Hindlimb muscle (tissue), 1 donor: ENCODE results near the gene PSMB2. TPM values are rescaled to one million over a fixed set of nuclear protein-coding genes. Genes with fewer than 3 reads are reported as not detected.
A peak's percentile ranks its signal among the peaks of the same experiment; 100 is the strongest.

Source experiments
- DNase-seq: peaks from one replicate; pipeline ENCODE4 v3.0.0-alpha.2; 2013
- polyA plus RNA-seq: library from polyadenylated mRNA; unstranded; fragments of 120-200 nt; gene quantifications from one replicate; pipeline ENCODE4 v1.2.1, GENCODE V29; 2013; ENCODE audit not compliant: insufficient read length

The PSMB2 gene
- polyA plus RNA-seq, 1 donor, result 57.6 TPM

GRCh38 chr1:35640380-35641232, 720 bp downstream of the PSMB2 start:
- DNase-seq, result no peak

GRCh38 chr1:35637401-35637809, 3.9 kb downstream of the PSMB2 start:
- peak; percentile 4 for DNase-seq

GRCh38 chr1:35633547-35633946, 7.8 kb downstream of the PSMB2 start:
- DNase-seq, result no peak

- no peak for DNase-seq
Observed at GRCh38 chr1:35631396-35631795, 9.9 kb downstream of the PSMB2 start.

GRCh38 chr1:35629051-35629450, 12.3 kb downstream of the PSMB2 start:
- DNase-seq, result no peak

DNA sequence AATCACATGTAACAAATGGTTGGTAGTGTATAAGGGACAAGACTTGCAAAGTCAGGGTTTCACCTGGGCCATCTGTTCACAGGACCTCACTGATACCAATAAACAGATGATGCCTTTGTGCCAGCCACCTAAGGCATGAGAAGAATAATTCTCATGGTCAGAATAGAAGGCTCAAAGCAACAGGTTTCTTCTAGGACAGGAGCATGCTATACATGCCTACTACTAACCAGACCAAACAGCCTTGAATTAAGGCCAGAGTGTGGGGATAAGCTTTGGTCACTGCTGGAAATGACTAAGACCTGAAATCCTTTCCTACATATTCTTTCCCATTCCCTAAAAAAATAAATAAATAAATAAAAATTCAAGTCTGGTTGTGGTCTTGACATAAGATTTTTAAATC, 17.5 kb downstream of the PSMB2 start:
- DNase-seq, result no peak

- DNase-seq, result no peak
Observed at GRCh38 chr1:35622510-35623178, 18.7 kb downstream of the PSMB2 start.

DNA sequence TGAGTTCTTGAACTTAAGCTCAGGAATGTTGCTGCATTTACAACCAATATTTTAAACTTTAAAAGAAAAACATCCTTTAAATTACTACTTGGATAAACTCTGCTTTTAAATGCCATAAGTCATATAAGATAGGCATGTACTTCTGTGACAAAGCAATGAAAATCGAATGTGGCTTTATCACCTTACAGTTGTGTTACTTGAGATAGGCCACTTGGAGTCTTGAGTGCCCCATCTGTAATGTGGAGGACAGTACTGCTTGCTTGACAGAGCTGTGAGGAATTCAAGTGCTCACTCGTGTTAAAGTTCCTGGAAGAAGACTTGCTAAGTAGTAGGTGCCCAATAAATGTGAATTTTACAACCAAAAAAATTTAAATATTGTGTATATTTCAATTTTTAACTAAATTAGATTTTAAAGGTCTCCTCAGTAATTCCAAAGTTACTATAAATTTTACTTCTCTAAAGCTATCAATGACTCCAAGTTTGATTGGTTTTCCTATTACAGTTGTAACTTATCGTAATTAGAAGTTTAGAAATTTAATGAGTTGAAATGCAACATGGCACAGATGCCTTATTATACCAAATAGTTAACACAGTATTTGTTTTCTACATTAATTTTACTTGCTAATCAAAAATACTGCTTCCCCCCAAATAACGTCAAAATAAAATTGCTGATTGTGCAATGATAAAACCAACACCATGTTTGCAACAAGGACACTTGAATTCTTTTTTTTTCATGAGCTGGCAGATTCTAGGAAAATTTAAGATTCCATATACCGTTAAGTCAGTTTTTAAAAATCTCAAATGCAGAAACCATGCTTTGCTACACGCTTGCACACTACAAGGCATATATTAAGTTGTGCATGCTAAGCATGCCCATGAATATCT, 21.8 kb downstream of the PSMB2 start:
- no peak for DNase-seq

- DNase-seq, result no peak
Observed at GRCh38 chr1:35615440-35615839, 25.9 kb downstream of the PSMB2 start.

GRCh38 chr1:35611655-35612054, 29.7 kb downstream of the PSMB2 start:
- no peak for DNase-seq

- no peak for DNase-seq
Observed at GRCh38 chr1:35605867-35606182, 35.5 kb downstream of the PSMB2 start.

- no peak for DNase-seq
Observed at GRCh38 chr1:35605071-35605866, 36.1 kb downstream of the PSMB2 start.

- no peak for DNase-seq
Observed at GRCh38 chr1:35603941-35604340, 37.4 kb downstream of the PSMB2 start.

DNA sequence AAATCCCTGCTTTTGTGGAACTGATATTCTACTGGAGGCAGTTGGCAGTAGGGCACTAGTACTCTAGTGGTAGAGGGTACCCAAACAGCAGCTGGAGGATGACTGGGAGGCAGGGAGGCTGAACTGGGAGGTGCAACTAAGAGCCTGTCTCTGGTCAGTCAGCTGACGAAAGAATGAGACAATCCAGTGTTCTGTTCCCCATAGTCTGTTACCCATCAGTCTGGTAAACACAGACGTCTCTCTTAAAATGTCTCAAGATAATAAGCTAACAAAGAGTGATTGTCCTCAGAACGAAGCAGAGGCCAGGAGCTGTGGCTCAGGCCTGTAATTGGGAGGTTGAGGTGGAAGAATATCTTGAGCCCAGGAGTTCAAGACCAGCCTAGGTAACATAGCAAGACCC, 37.9 kb downstream of the PSMB2 start:
- DNase-seq, result no peak

DNA sequence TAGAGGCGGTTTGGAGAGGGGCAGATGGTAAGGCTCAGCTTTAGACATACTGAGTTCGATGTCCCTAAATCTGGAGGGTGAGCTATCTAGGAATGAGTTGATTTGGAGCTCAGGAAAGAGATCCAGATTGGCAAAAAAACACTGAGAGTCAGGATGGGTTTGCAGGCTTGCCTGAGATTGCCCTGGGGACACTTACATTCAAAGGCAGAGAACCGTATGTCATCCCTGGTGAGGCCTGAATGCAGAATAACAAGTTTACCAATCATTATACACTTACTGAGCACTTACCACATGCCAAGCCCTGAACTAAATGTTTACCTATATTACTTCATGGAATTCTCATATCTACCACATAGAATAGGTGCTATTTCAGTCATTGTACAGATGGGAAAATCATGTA, 40.7 kb downstream of the PSMB2 start:
- DNase-seq, result no peak

GRCh38 chr1:35599411-35599810, 41.9 kb downstream of the PSMB2 start:
- no peak for DNase-seq

GRCh38 chr1:35598895-35599294, 42.4 kb downstream of the PSMB2 start:
- DNase-seq, result no peak

- no peak for DNase-seq
Observed at GRCh38 chr1:35597870-35598269, 43.5 kb downstream of the PSMB2 start.

GRCh38 chr1:35595684-35596083, 45.6 kb downstream of the PSMB2 start:
- DNase-seq, result no peak

- no peak for DNase-seq
Observed at GRCh38 chr1:35594005-35594760, 47.1 kb downstream of the PSMB2 start.

DNA sequence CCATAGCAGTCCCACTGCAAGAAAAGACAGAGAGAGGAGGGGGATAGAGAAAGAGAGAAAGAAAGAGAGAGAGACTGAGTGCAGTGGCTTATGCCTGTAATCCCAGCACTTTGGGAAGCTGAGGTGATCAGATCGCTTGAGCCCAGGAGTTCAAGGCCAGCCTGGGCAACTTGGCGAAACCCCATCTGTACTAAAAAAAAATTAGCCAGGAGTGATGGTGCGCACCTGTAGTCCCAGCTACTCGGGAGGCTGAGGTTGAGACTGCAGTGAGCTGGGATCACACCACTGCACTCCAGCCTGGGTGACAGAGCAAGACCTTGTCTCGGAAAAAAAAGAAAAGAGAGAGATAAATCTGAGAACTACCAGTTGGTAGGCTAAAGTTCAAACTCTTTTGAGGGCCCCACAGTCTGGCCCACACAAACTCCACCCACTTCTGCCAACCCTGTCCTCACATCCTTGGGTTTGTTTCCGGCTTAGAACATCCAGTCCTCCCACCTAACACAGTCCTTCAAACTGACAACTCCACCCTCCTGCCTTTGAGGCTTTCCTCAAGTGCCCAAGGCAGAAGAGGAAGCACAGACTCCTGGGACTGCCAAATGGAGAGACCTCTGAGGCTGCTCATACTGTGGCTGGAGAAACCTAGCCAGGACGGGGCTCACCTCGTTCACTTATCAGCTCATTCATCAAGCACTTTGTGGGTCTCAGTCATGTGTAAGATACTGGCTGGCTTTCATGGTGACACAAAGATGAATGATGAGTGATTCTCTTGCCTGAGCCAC, 48.1 kb downstream of the PSMB2 start:
- no peak for DNase-seq
